Aorta (tissue), 5 donors: ENCODE data around the gene SFMBT2. TPM values are rescaled to one million over a fixed set of nuclear protein-coding genes. Genes with fewer than 3 reads are reported as not detected.
"Not testable (repeated sequence)": the region's sequence is repeated elsewhere in the genome, so short reads cannot be mapped to it uniquely, and the experiment has no call there.

Experiments used
- ATAC-seq: fragments of 200-7000 bp; cut with Tn5 transposase; one replicate; pipeline ENCODE4 v1.9.1; 2022; ENCODE audit warnings: moderate library complexity; ENCODE audit not compliant: low FRiP score
- DNase-seq, 2 donors: peaks; one replicate each; pipeline ENCODE4 v3.0.0-alpha.2; 2020
- H3K27ac ChIP-seq, 2 donors: one replicate each; pipeline ENCODE4 v1.5.1; 2013; ENCODE audit warnings: low read length in 2 of 2, mild to moderate bottlenecking in 2 of 2, moderate library complexity in 2 of 2, control low read depth in 1 of 2, inconsistent platforms in 1 of 2, low read depth in 1 of 2
- H3K27me3 ChIP-seq, 2 donors: one replicate each; pipeline ENCODE4 v1.6.1; 2013; ENCODE audit warnings: control low read depth in 1 of 2, low read length in 1 of 2, mild to moderate bottlenecking in 1 of 2, moderate library complexity in 1 of 2; ENCODE audit not compliant: insufficient read depth in 2 of 2, control insufficient read depth in 1 of 2
- H3K36me3 ChIP-seq, 2 donors: one replicate each; pipeline ENCODE4 v1.6.1; 2013; ENCODE audit warnings: control low read depth in 1 of 2, low read length in 1 of 2, mild to moderate bottlenecking in 1 of 2; ENCODE audit not compliant: insufficient read depth in 2 of 2, control insufficient read depth in 1 of 2
- H3K4me1 ChIP-seq, 2 donors: one replicate each; pipeline ENCODE4 v1.6.1; 2013; ENCODE audit warnings: low read length in 2 of 2, control low read depth in 1 of 2, mild to moderate bottlenecking in 1 of 2, moderate library complexity in 1 of 2; ENCODE audit not compliant: insufficient read depth in 2 of 2, control insufficient read depth in 1 of 2
- H3K4me3 ChIP-seq, 2 donors: one replicate each; pipeline ENCODE4 v1.5.1; 2013; ENCODE audit warnings: low read length in 2 of 2, control low read depth in 1 of 2, mild to moderate bottlenecking in 1 of 2
- H3K9me3 ChIP-seq: one replicate; pipeline ENCODE4 v1.6.1; 2013; ENCODE audit warnings: mild to moderate bottlenecking, low read length; ENCODE audit not compliant: control insufficient read depth
- WGBS, 2 donors: extraction: QIAGEN DNeasy Blood & Tissue Kit; methylation state at CpG; one replicate each; pipeline ENCODE4 v1.1.7; 2013; 5-methylcytosine and 5-hydroxymethylcytosine counted together
- intact Hi-C, 2 donors: fragments of 100-400 bp; cut with DNase I; formaldehyde crosslinking; loops; one replicate each; pipeline versions ENCODE4 v1.14.2 to v1.15.0; 2022
- polyA plus RNA-seq, 2 donors: library from polyadenylated mRNA; stranded (reverse); fragments of 200-250 nt; gene quantifications; one replicate each; pipeline ENCODE4 v1.2.3, GENCODE V29; 2013
- total RNA-seq, 2 donors: library from RNA; stranded (reverse); fragmentation: NEBNext Ultra II Directional; extraction: Animal tissue kit (Norgen Biotek cat#: 25700); gene quantifications; one replicate each; pipeline ENCODE4 v1.2.1, GENCODE V29; 2021
- donor health status: healthy with polysubstance abuse.
- donor health status: Bipolar disorder and iron deficiency.
- donor health status: DM: no; HTN: no; CAD: no.
- donor health status: DM: no; HTN: no; CAD: no.
- donor health status: DM: yes; HTN: yes; CAD: no.

The SFMBT2 gene
- total and polyA plus RNA-seq, 4 donors = 0.36 to 20.3 (median 5.2) TPM

DNA sequence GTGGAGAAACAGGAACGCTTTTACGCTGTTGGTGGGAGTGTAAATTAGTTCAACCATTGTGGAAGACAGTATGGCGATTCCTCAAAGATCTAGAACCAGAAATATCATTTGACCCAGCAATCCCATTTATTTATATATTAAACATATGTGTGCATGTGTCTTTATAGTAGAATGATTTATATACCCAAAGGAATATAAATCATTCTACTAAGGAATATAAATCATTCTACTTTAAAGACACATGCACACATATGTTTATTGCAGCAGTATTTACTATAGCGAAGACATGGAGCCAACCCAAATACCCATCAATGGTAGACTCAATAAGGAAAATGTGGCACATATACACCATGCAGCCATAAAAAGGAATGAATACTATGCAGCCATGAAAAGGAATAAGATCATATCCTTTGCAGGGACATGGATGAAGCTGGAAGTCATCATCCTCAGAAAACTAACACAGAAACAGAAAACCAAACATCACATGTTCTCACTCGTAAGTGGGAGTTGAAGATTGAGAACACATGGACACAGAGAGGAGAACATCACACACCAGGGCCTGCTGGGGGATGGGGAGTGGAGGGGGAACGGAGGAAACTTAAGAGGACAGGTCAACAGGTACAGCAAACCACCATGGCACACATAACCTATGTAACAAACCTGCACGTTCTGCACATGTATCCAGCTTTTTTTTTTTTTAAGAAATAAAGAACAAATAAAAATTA is 111.1 kb downstream of the SFMBT2 start:
- H3K27ac ChIP-seq, DNase-seq, H3K9me3 ChIP-seq, H3K36me3 ChIP-seq, ATAC-seq, H3K27me3 ChIP-seq, H3K4me3 ChIP-seq, H3K4me1 ChIP-seq: not testable (repeated sequence)
- intact Hi-C loops = loop anchor here in 1 of 2 donors (10.0 kb wide), 1 partner anchor 65 kb away; no protein-coding TSS in a partner anchor
- WGBS, 2 donors = 75 to 86% methylated on average over 7 of the region's 7 CpGs

DNA sequence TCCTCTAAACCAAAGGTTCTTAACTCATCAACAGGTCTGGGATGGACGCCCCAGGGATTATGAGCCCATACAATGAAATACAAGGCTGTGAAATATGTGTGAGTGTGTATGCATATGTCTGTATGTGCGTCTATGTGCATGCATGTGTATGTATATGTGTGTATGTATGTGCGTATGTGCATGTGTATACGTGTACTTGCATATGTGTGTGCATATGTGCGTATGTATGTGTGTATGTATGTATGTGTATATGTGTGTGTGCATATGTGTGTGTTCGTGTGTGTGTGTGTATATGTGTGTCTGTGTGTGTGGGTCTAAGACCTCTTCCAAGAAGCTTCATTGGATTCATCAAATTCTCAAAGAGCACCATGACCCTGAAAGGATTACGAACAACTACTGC is 112.3 kb downstream of the SFMBT2 start:
- intact Hi-C loops = no loop called here
- ATAC-seq (no peak), DNase-seq (no peak)
- Histone ChIP-seq H3K36me3 (no peaks in the 10 kb centered on the region), H3K9me3 (no peaks in the 10 kb centered on the region), H3K27me3 (peaks cover 0 to 2% of the 10 kb centered on the region in 2 donors), H3K4me1 (no peaks in the 10 kb centered on the region), H3K27ac (no peak overlapping the region), H3K4me3 (no peak overlapping the region)
- WGBS, 2 donors = 88 to 97% methylated on average over 7 of the region's 7 CpGs

- no peaks in the 10 kb centered on the region for H3K4me1 ChIP-seq
- intact Hi-C loops = no loop called here
- no peaks in the 10 kb centered on the region for H3K36me3 ChIP-seq
- no peaks in the 10 kb centered on the region for H3K27me3 ChIP-seq
- no peak overlapping the region for H3K4me3 ChIP-seq
- WGBS, 2 donors = 21 to 43% methylated on average over 1 of the region's 1 CpG
- no peak for DNase-seq
- ATAC-seq = no peak
- no peaks in the 10 kb centered on the region for H3K9me3 ChIP-seq
- no peak overlapping the region for H3K27ac ChIP-seq
Measured at GRCh38 chr10:7297094-7297493, 113.7 kb downstream of the SFMBT2 start.

- H3K27me3 ChIP-seq = no peaks in the 10 kb centered on the region
- H3K9me3 ChIP-seq = no peaks in the 10 kb centered on the region
- intact Hi-C loops = no loop called here
- WGBS, 2 donors = 85 to 88% methylated on average over 7 of the region's 7 CpGs
- H3K27ac ChIP-seq = no peak overlapping the region
- no peaks in the 10 kb centered on the region for H3K4me1 ChIP-seq
- H3K36me3 ChIP-seq = no peaks in the 10 kb centered on the region
- DNase-seq (no peak), ATAC-seq (no peak)
- no peak overlapping the region for H3K4me3 ChIP-seq
Measured at GRCh38 chr10:7296648-7297047, 114.2 kb downstream of the SFMBT2 start.

GRCh38 chr10:7296076-7296475 is 114.8 kb downstream of the SFMBT2 start:
- H3K9me3 ChIP-seq = no peaks in the 10 kb centered on the region
- intact Hi-C loops = no loop called here
- no peaks in the 10 kb centered on the region for H3K4me1 ChIP-seq
- H3K27ac ChIP-seq = no peak overlapping the region
- H3K4me3 ChIP-seq = no peak overlapping the region
- DNase-seq (no peak), ATAC-seq (no peak)
- no peaks in the 10 kb centered on the region for H3K36me3 ChIP-seq
- H3K27me3 ChIP-seq = no peaks in the 10 kb centered on the region

- intact Hi-C loops = no loop called here
- H3K9me3 ChIP-seq = peaks cover 1% of the 10 kb centered on the region
- WGBS, 2 donors = 77 to 78% methylated on average over 3 of the region's 3 CpGs
Measured at GRCh38 chr10:7293378-7293920, 117.4 kb downstream of the SFMBT2 start.

GRCh38 chr10:7291487-7292270 is 119.2 kb downstream of the SFMBT2 start:
- 70 to 72% methylated on average over 8 of the region's 8 CpGs for WGBS, 2 donors
- Histone ChIP-seq H3K36me3 (no peaks in the 10 kb centered on the region), H3K27me3 (no peaks in the 10 kb centered on the region), H3K4me3 (no peak overlapping the region), H3K4me1 (no peaks in the 10 kb centered on the region), H3K9me3 (peaks cover 1% of the 10 kb centered on the region), H3K27ac (no peak overlapping the region)
- intact Hi-C loops = no loop called here
- ATAC-seq (no peak), DNase-seq (no peak)

More at GRCh38 chr10:7293378-7293920, 117.4 kb downstream of the SFMBT2 start:
- DNase-seq (no peak), ATAC-seq (no peak)
- H3K4me3 ChIP-seq = no peak overlapping the region
- no peaks in the 10 kb centered on the region for H3K27me3 ChIP-seq
- no peaks in the 10 kb centered on the region for H3K36me3 ChIP-seq
- no peak overlapping the region for H3K27ac ChIP-seq
- no peaks in the 10 kb centered on the region for H3K4me1 ChIP-seq

DNA sequence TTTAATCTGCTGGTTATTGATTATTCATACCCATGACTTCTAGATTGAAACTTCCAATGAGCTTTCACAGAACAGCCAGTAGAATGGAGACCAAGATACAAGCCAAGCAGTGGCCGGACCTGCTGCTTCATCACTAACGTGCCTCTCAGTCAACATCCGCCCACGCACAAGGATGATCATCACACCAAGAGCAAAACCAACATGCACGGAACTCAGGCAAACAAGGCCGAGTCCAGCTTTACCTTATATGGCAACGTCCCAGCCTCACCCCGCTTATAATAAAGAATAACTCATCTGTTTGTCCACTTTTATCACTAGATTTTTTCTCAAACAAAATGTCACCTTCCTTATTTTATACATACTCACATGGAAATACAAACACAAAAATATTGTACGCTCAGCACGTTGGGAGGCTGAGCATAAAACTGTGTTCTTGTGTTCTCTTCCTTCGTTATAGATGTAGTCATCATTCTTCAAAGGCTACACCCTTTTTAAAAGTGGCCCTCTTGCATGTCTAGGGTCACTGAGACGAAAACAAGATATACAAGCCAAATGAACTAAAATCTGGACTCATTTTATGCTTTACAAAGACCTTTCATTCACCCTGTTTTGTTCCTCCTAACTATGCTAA is 122.7 kb downstream of the SFMBT2 start:
- DNase-seq (no peak), ATAC-seq (no peak)
- H3K36me3 ChIP-seq = no peaks in the 10 kb centered on the region
- no peak overlapping the region for H3K27ac ChIP-seq
- WGBS, 2 donors = 83 to 86% methylated on average over 12 of the region's 12 CpGs
- intact Hi-C loops = no loop called here
- H3K27me3 ChIP-seq = no peaks in the 10 kb centered on the region
- peaks cover 1% of the 10 kb centered on the region for H3K9me3 ChIP-seq
- H3K4me3 ChIP-seq = no peak overlapping the region
- H3K4me1 ChIP-seq = no peaks in the 10 kb centered on the region
